Left lung (tissue), 10 donors: ENCODE measurements around the gene VEZT. TPM values are rescaled to one million over a fixed set of nuclear protein-coding genes. Genes with fewer than 3 reads are reported as not detected.
"Not testable (repeated sequence)": the region's sequence is repeated elsewhere in the genome, so short reads cannot be mapped to it uniquely, and the experiment has no call there.

Source experiments
- ATAC-seq: fragments of 200-7000 bp; cut with Tn5 transposase; one replicate; pipeline ENCODE4 v1.9.1; 2020; ENCODE audit warnings: moderate library complexity
- DNase-seq, 4 donors: peaks; one replicate each; pipeline ENCODE4 v3.0.0-alpha.2; 2013 to 2020
- H3K27ac ChIP-seq, 2 donors: fragments of 200-600 bp; sonication (generic) in 1 of 2; one replicate each; pipeline versions ENCODE4 v1.5.0 to v1.8.0; 2020 to 2021
- H3K27me3 ChIP-seq, 2 donors: fragments of 200-600 bp; sonication (generic) in 1 of 2; one replicate each; pipeline versions ENCODE4 v1.5.0 to v1.8.0; 2020 to 2021
- H3K36me3 ChIP-seq, 2 donors: fragments of 200-600 bp; sonication (generic) in 1 of 2; one replicate each; pipeline versions ENCODE4 v1.5.0 to v1.8.0; 2020 to 2021
- H3K4me1 ChIP-seq, 2 donors: fragments of 200-600 bp; one replicate each; pipeline ENCODE4 v1.8.0; 2021
- H3K4me3 ChIP-seq, 2 donors: fragments of 200-600 bp; sonication (generic) in 1 of 2; one replicate each; pipeline versions ENCODE4 v1.5.0 to v1.8.0; 2020 to 2021; ENCODE audit warnings: mild to moderate bottlenecking in 1 of 2
- H3K9me3 ChIP-seq, 2 donors: fragments of 200-600 bp; sonication (generic) in 1 of 2; one replicate each; pipeline versions ENCODE4 v1.5.0 to v1.8.0; 2020 to 2021
- intact Hi-C, 2 donors: fragments of 100-400 bp; cut with DNase I; formaldehyde crosslinking; loops; one replicate each; pipeline versions ENCODE4 v1.11.2 to v1.14.2; 2022
- polyA plus RNA-seq, 6 donors: library from polyadenylated mRNA; unstranded; fragments of 120-200 nt; gene quantifications; one replicate each; pipeline ENCODE4 v1.2.1, GENCODE V29; 2013; ENCODE audit not compliant: insufficient read length in 6 of 6
- total RNA-seq, 2 donors: library from RNA; stranded (reverse); fragmentation: NEBNext Ultra II Directional; extraction: Animal tissue kit (Norgen Biotek cat#: 25700); gene quantifications; one replicate each; pipeline ENCODE4 v1.2.1, GENCODE V29; 2021
- TF ChIP-seq, protein P1 (sequence below), 2 donors: fragments of 200-600 bp; sonication (generic) in 1 of 2; IDR thresholded peaks; one replicate each; pipeline versions ENCODE4 v1.5.0 to v1.8.0; 2021; ENCODE audit warnings: antibody characterized with exemption in 2 of 2
- donor health status: DM: no; HTN: yes; CAD: no.
- donor health status: DM: no; HTN: no; CAD: no.

VEZT gene
- total and polyA plus RNA-seq, 8 donors, result 69.4 to 108 (median 87.1) TPM

DNA sequence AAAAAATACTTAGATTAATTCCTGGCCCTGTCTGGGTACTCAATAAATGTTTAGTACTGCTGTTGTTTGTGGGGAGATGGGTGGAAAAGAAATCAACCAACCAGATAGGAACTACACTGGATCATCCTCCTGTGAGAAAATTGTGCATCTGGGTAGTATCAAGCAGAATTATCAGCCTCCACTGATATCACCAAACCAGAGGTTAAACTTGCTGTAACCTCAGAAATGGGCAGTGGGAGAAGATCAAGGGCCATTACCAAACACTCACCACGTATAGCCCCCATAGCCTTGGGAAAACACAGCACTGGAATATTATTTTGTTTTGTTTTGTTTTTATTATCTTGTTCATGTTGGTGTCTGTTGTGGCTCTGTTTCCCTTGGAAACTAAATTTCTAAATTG is 19.7 kb downstream of the VEZT start:
- H3K4me3 ChIP-seq, result no peak overlapping the region
- no peaks in the 10 kb centered on the region for H3K27me3 ChIP-seq
- no peak overlapping the region for H3K27ac ChIP-seq
- no peak for ATAC-seq
- DNase-seq, result no peak
- no peaks in the 10 kb centered on the region for H3K4me1 ChIP-seq
- peaks cover 0 to 6% of the 10 kb centered on the region in 2 donors for H3K36me3 ChIP-seq
- intact Hi-C loops, result no loop called here
- TF ChIP-seq, protein P1, sequence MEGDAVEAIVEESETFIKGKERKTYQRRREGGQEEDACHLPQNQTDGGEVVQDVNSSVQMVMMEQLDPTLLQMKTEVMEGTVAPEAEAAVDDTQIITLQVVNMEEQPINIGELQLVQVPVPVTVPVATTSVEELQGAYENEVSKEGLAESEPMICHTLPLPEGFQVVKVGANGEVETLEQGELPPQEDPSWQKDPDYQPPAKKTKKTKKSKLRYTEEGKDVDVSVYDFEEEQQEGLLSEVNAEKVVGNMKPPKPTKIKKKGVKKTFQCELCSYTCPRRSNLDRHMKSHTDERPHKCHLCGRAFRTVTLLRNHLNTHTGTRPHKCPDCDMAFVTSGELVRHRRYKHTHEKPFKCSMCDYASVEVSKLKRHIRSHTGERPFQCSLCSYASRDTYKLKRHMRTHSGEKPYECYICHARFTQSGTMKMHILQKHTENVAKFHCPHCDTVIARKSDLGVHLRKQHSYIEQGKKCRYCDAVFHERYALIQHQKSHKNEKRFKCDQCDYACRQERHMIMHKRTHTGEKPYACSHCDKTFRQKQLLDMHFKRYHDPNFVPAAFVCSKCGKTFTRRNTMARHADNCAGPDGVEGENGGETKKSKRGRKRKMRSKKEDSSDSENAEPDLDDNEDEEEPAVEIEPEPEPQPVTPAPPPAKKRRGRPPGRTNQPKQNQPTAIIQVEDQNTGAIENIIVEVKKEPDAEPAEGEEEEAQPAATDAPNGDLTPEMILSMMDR (IDR thresholded peaks at IDR 0.05), result no peak
- no peaks in the 10 kb centered on the region for H3K9me3 ChIP-seq

DNA sequence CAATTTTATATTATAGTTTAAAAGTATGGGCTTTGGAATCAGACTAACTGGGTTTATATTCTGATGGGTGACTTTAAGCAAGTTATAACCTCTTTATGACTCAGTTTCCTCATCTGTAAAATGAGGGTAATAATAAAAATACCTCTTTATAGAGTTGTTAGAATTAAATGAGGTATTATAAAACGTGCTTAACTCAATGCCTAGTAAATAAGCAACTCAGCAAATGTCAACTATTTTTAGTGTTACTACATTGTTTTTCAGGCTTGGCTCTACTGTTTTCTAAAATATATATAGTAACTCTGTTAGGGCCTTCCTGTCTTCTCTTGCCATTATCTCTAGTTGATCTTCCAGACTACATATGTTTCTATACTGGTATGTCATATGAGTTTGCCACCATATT is 20.5 kb downstream of the VEZT start:
- ATAC-seq, result no peak
- no peaks in the 10 kb centered on the region for H3K4me1 ChIP-seq
- H3K27ac ChIP-seq, result no peak overlapping the region
- no peaks in the 10 kb centered on the region for H3K9me3 ChIP-seq
- no peak overlapping the region for H3K4me3 ChIP-seq
- TF ChIP-seq, protein P1 (IDR thresholded peaks at IDR 0.05), result no peak
- intact Hi-C loops, result no loop called here
- peaks cover 0 to 8% of the 10 kb centered on the region in 2 donors for H3K36me3 ChIP-seq
- DNase-seq, result no peak
- H3K27me3 ChIP-seq, result no peaks in the 10 kb centered on the region

DNA sequence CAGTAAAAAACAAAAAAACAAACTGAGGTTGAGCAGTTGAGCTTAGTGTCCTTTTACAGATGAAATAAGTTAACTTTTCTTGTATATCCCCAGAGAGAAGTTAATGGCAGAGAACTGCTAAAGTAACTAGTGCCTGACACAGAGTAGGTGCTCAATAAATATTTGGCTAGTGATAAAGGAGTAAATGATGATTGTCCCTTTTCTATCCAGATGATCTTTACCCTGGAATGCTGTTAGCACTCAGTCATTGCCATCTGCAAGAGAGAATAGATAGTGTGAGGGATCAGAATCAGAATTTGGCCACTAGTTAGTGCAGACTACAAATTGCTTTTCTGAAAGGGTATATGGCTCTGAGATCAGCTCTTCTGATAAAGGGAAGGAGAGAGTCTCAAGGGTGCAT is 21.6 kb downstream of the VEZT start:
- ATAC-seq (no peak), DNase-seq (no peak)
- Histone ChIP-seq H3K36me3 (peaks cover 0 to 14% of the 10 kb centered on the region in 2 donors), H3K27me3 (no peaks in the 10 kb centered on the region), H3K4me3 (no peak overlapping the region), H3K9me3 (no peaks in the 10 kb centered on the region), H3K4me1 (no peaks in the 10 kb centered on the region), H3K27ac (no peak overlapping the region)
- intact Hi-C loops, result no loop called here
- TF ChIP-seq, protein P1 (IDR thresholded peaks at IDR 0.05), result no peak

DNA sequence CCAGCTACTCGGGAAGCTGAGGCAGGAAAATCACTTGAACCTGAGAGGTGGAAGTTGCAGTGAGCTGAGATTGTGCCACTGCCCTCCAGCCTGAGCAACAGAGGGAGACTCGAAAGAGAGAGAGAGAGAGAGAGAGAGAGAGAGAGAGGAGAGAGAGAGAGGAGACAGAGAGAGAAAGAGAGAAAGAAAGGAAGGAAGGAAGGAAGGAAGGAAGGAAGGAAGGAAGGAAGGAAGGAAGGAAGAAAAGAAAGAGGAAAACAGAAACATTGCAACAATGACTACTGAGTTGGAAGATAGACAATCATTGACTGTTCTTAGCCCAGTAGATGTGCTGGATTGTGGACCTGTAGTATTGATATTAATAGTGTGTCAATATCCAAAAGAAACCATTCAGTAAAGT is 22.2 kb downstream of the VEZT start:
- DNase-seq, intact Hi-C loops, H3K9me3 ChIP-seq, ATAC-seq, H3K4me1 ChIP-seq, H3K27ac ChIP-seq, H3K4me3 ChIP-seq, H3K27me3 ChIP-seq: not testable (repeated sequence)
- peaks cover 0 to 11% of the 10 kb centered on the region in 2 donors for H3K36me3 ChIP-seq

DNA sequence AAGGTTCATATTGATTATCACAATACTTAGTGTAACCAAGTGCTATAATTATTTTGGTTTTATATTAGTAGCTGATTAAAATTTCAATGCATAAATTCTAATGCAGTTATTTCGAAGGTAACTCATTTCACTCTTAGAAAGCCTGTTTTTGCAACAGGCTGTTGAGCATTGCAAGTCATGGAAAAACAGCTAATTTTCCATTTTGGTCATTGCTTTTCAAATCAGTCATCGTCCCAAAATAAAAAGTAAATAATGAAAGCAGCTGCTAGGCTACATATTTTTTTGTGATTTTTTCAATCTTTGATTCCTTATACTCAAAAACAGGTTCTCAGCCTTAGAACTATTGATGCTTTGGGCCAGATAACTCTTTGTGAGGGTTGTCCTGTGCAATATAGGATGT is 22.9 kb downstream of the VEZT start:
- H3K9me3 ChIP-seq, result no peaks in the 10 kb centered on the region
- peaks cover 0 to 11% of the 10 kb centered on the region in 2 donors for H3K36me3 ChIP-seq
- no peak overlapping the region for H3K27ac ChIP-seq
- TF ChIP-seq, protein P1 (IDR thresholded peaks at IDR 0.05), result no peak
- H3K27me3 ChIP-seq, result no peaks in the 10 kb centered on the region
- ATAC-seq (no peak), DNase-seq (no peak)
- intact Hi-C loops, result no loop called here
- H3K4me1 ChIP-seq, result no peaks in the 10 kb centered on the region
- no peak overlapping the region for H3K4me3 ChIP-seq

DNA sequence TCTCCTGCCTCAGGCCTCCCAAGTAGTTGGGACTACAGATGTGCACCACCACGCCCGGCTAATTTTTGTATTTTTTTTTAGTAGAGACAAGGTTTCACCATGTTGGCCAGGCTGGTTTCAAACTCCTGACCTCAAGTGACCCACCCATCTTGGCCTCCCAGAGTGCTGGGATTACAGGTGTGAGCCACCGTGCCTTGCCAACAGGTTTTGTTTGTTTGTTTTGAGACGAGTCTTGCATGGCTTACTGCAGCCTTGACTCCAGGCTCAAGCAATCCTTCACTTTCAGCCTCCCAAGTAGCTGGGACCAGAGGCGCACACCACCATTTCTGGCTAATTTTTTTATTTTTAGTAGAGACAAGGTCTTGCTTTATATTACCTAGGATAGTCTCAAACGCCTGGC is 23.5 kb downstream of the VEZT start:
- DNase-seq, ATAC-seq, H3K4me1 ChIP-seq, H3K9me3 ChIP-seq, H3K4me3 ChIP-seq, intact Hi-C loops, H3K27ac ChIP-seq, H3K27me3 ChIP-seq: not testable (repeated sequence)
- H3K36me3 ChIP-seq, result peaks cover 0 to 11% of the 10 kb centered on the region in 2 donors
